Right hindlimb (tissue), 1 donor: Measurements from ENCODE around the gene GTF3C2.

Experiments
- DNase-seq: peaks from one replicate; pipeline ENCODE4 v3.0.0-alpha.2; 2018

GTF3C2 gene

DNA sequence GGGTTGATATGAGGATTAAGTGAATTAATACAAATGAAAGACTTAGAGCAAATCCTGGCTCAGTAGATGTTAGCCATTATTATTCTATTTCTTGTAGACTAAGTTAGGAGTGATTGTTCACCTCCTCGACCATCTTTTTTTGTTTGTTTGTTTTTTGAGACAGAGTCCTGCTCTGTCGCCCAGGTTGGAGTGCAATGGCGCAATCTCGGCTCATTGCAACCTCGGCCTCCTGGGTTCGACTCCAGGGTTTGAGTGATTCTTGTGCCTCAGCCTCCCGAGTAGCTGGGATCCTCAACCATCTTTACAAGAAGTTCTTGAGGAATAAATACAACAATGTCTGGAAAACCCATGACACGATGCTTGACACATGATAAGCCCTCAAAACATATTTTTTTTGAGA lies 61.6 kb downstream of the GTF3C2 start:
- DNase-seq: no peak

DNA sequence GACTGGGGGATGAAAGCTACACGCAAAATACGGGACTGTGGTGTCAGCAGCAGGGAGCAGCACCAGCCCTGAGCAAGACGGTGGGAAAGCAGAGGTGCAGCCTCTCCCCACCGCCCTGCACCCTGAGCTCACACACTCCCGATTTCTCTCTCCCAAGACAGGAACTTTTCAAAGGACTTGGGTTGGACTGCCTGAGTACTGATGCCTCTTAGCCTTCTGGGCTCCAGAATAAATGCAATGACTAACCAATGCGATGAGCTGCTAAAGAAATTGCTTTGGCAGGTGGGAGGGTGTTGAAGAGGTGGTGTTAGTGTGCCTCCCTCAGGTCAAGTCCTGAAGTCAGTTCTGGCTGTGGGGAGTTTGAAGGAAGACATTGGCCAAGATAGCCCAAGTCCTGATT lies 64.7 kb downstream of the GTF3C2 start:
- DNase-seq: no peak

DNA sequence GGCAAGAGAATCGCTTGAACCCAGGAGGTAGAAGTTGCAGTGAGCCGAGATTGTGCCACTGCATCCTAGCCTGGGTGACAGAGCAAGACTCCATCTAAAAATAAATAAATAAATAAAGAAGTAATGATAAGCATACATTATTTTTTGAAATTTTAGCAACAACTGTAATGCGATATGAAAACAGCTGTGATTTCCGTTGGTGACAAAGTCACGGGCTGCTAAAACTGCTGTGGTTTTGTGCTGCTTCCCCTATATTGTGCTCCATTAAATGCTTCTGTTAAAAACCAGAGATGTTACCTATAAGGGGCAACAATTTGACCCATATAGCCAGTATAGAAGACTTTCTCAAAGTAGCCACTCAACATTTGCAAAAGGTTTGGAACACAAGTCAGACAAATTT lies 66.0 kb downstream of the GTF3C2 start:
- no peak for DNase-seq

DNA sequence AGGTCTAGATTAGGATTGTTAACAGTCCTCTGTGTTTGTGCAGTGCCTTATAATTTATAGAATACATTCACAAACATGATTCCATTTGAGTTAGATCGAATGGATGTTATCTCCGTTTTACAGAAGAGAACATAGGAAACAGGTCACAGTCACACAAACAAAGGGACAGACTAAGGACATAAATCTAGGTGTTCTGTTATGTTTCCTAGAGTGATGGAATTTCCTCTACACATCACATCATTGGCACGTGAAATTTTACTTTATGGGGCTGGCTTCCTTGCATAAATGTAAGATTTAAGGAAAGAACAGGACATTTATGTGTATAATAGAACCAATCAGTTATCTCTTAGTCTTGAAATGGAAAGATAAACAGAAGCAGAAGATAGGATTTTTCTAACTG lies 68.0 kb downstream of the GTF3C2 start:
- DNase-seq: no peak

DNA sequence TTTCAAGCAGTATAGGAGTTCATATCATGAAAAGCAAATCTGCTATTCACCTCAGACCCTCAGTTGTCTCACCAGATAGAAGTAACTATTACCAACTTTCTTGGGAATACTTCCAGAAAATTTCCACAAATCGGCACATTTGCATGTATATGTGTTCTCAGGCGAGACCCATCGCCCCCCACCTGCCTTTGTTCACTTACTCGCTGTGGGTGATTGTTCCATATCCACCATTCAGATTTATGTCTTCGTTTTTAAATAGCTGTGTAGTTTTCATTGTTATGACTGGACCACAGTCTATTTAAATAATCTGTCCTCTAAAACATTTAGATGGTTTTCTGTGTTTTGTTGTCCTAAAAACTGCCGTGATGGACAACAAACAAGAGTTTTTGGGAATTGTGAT lies 71.1 kb downstream of the GTF3C2 start:
- DNase-seq: no peak

DNA sequence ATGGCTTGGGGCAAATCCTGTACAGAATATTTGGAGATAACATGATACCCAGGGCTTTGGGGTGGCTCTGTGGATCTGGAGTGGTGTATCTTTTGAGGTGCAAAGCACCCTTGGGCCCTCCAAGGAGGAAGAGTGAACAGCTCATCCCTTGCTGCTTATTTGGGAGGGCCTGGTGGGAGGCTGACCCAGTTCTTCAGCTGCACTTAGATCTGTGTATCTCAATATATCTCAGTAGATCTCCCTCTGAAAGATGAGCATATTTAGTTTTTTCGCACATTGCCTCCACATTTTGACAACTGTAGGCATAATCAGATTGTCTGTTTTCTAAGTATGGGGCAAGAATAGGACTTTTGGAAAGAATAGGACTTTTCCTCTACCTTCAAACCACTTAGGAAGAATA lies 71.6 kb downstream of the GTF3C2 start:
- DNase-seq: no peak

DNA sequence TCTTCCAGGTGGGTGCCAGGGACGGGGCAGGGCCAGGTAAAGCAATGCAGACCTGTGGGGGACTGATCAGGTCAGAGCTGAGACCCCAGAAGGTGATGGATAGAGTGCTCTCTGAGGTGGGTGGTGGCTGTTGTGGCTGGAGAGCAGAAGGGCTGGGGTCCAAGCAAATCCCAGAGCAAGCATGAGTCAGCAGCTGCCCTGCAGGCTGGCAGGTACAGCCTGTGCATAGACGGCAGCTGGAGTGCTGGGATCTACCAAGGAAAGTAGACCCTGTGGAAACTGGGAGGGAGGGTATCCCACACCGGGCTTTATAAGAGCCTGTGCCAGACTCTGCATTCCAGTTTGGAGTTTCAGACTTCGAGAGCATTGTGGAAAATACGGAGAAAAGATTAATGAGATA lies 73.7 kb downstream of the GTF3C2 start:
- DNase-seq: no peak

DNA sequence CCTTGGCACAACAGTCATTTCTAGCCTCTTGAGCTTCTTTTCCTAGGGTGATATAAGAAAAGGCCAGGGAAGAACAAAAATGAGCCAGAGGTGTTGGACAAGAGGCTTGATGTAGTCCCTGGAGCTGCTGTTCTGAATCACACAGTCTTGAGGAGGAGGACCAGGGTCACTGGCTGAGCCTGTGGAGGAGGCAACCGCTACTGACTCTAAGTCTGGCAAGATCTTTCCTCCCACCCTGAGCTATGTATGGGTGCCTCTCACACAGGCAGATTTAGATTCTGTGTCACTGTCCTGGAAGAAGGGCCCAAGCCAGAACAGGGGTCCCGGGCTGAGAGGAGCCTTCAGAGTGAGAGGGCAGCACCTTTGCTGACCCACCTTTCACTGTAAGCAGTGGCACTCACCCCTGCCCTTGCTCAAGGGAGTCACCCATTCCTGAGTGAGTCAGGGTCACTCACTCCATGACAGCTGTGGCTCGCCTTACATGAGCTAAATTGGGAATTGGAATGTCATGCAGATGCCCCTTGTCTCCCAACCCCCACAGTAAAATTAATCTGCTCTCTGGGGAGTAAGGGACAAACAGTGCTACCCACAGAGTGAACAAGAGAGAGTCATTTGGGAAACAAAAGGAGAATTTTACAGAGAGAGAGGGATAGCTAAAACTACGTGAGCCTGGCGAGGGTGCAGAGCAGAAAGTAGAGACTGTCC lies 74.6 kb downstream of the GTF3C2 start, which contains the start of gene TRIM54:
Gene TRIM54 (plus strand): TSS at position 575 of the 705 bp plus-strand sequence. CDS start 303 bp downstream, outside the sequence.
- no peak for DNase-seq

DNA sequence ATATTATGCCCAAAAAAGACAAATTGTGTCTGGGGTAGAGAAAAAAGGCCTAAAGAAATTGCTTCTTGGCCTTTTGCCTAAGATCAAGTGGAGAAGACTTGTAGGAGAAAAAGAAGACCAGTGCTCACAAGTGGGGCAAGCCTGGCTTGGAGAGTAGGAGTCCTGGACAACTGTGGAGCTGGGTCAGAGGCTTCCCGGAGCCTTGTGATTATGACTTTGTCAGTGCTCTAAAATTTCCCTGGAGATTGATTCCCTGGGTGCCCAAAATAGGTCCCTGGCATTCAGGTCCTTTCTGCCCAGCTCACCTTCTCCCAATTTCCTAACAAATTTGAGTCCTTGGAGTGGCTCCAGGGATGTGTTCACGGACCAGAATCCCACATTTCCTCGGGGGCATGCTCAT lies 75.1 kb downstream of the GTF3C2 start:
- no peak for DNase-seq

DNA sequence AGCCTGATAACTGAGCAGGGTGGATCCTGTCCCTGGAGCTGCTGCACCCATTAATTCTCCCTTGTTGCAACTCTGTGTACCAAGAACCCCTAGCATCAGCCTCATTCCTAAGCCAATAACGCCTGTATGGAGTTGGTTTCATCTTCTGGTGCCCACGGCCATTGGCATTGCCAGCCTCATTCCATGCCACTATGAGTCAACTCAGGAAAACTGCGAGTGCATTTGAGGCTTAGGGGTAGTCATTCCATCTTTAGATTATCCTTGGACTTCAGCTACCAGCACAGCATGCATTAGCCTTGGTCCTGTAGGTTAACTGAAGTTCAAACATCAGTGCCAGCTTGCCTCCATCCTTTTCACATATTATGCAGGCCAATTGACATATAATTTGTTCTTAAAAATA lies 75.7 kb downstream of the GTF3C2 start:
- DNase-seq: no peak

DNA sequence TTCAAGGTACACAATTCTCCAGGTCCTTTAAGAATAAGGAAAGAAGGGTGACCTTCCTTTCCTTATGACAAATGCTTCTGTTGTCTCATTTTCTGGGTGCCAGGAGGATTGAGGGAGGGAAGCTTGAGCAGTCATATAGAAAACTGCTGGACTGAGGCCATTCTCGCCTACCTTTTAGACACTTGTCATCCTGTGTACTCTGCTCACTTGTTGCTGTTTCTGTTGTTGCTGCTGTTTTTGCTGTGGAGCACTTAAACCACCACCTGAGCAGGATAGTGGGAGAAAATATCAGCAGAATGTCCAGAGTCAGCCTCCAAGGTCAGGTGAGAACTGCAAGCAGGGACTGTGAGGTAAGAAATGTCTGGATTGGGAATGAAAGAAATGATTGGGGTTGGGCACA lies 78.6 kb downstream of the GTF3C2 start:
- DNase-seq: no peak
